GM18519 (cell line): ENCODE results near the gene CTBS.
"Not testable (repeated sequence)": the region's sequence is repeated elsewhere in the genome, so short reads cannot be mapped to it uniquely, and the experiment has no call there.

Experiments used
- ATAC-seq: cut with Tn5 transposase; IDR thresholded peaks from one replicate; pipeline ENCODE4 v1.9.1; 2021; ENCODE audit warnings: mild to moderate bottlenecking, moderate library complexity; ENCODE audit not compliant: unreplicated experiment, low FRiP score

CTBS gene, protein sequence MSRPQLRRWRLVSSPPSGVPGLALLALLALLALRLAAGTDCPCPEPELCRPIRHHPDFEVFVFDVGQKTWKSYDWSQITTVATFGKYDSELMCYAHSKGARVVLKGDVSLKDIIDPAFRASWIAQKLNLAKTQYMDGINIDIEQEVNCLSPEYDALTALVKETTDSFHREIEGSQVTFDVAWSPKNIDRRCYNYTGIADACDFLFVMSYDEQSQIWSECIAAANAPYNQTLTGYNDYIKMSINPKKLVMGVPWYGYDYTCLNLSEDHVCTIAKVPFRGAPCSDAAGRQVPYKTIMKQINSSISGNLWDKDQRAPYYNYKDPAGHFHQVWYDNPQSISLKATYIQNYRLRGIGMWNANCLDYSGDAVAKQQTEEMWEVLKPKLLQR

DNA sequence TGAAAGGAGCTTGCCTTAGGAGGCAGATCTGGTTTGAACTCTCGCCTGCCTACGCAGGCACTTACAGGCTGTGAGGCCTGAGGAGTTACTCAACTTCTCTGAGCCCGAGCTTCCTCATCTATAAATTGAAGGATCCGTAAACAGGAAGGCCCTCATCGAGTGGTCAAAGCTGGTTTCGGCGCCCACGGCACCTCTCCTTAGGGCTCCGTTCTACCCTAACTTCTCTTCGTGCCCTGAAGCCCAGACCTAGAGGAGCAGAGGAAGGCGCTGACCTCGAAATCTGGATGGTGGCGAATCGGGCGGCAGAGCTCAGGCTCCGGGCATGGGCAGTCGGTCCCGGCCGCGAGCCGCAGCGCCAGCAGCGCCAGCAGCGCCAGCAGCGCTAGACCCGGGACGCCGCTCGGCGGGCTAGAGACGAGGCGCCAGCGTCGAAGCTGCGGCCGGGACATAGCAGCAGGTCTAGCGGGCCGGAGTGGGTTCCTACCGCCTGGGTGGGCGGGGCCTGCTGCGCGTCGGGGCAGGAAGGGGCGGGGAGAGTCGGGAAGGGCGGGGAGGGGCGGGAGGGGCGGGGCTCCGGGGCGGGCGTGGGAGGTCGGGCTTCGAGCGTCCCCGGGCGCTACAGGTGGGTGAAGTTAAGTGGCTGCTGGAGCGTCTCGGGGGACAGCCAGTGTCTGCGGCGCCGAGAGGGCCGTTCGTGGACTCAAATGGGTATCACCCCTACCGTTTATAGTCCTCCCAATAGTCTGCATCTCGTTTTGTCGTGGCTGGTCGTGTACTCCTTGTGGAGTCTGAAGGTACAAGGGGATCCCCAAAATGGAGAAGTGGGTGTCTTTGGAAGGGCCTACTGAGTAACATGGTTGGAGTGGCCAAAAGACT, at the start of gene CTBS:
CTBS (minus strand) TSS at position 474 of the 876 bp plus-strand sequence; CDS start at position 449, 25 bp downstream.
- peak; percentile 64 for ATAC-seq

GRCh38 chr1:84621553-84621952, 47.3 kb upstream of the CTBS start:
- ATAC-seq = no peak

DNA sequence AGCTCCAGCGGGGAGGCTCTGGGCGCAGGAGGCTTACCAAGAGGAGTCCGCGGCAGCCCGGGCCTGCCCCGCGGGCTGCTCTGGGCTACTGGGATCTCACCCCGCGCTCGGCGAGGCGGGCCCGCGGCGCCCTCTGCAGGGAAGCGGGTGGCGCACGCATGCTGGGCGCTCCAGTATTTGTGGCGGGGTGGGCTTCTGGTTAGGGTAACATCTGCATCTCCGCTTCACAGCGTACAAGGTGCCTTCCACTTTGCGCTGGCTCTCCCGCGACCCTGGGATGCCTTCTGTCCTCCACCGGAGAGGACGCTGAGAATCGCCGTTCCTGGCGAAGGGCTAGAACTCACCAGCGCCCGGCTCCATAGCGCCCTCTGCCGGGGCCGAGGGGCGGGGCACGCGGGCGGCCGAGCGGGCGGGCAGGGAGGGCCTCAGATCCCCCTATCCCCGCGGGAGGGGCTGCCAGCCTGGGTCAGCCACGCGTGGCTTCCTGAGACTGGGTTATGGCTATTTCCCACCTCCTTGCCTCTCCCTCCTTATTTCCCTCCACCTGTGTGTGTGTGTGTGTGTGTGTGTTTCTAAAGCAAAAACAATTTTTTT, 46.6 kb upstream of the CTBS start:
- ATAC-seq = peak; percentile 81

GRCh38 chr1:84619383-84620102, 45.3 kb upstream of the CTBS start:
- no peak for ATAC-seq

- ATAC-seq = no peak
Observed at GRCh38 chr1:84617349-84617748, 43.1 kb upstream of the CTBS start.

DNA sequence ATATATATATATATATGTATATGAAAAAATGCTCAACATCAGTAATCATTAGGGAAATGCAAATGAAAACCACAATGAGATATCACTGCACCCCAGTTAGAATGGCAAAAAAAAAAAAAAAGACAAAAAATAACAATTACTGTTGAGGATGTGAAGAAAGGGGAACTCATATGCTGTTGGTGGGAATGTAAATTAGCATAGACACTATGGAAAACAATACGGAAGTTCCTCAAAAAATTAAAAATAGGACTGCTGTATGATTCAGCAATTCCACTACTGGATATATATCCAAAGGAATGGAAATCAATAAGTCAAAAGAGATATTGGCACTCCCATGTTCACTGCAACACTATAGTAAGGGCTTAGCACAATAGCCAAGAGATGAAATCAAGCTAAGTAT, 41.5 kb upstream of the CTBS start:
- ATAC-seq = no peak

GRCh38 chr1:84613887-84614286, 39.6 kb upstream of the CTBS start:
- no peak for ATAC-seq

GRCh38 chr1:84613026-84613425, 38.8 kb upstream of the CTBS start:
- no peak for ATAC-seq

GRCh38 chr1:84611796-84612195, 37.6 kb upstream of the CTBS start:
- ATAC-seq = no peak

GRCh38 chr1:84611091-84611490, 36.9 kb upstream of the CTBS start:
- no peak for ATAC-seq

- no peak for ATAC-seq
Observed at GRCh38 chr1:84606977-84607376, 32.7 kb upstream of the CTBS start.

DNA sequence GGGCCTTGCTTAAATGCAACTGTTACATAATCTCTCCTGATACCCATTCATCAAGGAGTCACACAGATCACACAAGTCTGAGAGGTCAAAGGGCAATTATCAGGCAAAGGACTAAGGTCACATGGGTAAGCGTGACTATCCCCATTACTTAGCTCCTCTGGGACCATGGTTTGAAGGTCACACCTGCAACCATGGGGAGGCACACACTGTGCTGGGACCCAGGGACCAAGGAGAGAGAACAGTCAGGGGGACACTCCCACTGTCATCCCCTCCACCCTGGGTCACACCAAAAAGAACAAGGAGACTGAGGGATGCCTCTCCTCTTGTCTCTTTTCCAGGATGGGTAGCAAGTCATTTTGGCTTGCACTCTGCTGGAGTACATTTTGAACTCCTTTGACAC, 30.9 kb upstream of the CTBS start:
- ATAC-seq = no peak

DNA sequence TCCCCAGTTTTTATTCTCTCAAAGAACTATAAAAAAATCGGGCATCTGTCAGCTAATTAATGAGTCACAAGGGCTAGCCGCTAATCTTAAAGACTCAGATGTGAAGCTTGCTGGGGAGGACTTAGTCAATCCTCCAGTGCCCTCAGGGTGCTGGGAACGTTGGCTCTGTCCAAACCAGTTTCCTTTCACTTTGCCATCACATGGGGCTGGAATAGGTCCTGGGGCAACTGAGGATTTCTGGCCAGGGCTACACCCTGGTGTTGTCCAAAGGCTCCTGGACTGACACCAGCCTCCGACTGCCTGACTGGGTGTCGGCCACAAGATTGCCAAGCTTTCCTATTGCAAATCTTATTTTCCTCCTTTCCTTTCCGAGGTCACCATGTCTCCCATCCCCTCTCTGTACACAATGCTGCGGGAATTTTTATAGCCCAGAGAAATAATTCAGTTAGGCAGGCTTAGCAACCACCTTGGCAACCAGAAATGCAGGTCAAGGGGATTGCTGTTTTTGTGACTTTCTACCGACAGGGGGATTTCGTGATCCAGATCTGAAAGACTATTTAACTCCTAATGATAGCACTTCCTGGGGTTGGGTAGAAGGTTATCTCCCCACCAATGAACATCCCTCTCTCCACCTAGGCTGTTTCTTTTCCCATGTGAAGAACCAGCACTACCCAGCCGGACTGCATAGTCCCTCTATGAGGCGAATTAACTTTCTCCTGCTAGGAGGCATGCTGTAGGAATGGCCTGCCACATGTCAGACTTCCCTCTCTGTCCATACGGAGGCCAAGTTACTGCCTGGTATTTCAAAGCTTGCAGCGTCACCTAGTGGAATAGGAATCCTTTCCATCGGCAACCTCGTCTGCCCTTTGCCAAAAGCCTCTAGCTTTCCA, 29.9 kb upstream of the CTBS start:
- no peak for ATAC-seq

DNA sequence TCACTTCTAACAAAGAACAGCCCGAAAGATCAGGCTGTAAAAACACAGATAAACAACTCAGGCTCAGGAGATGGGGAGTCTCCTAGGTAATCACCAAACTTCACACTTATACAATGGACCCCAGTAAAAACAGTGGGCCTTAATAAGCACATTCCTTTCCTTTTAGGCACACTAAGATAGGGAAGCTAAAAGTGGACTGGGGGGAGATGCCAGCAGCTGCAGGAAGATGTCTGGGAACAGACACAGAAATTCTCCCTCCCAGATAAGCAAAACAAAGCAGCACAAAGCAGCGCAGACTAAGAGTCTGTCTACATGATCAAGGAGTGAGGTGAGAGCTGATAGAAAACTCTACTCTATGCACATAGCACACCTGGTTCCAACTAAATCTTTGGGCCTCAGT, 29.0 kb upstream of the CTBS start:
- no peak for ATAC-seq

GRCh38 chr1:84600796-84601195, 26.6 kb upstream of the CTBS start:
- no peak for ATAC-seq

GRCh38 chr1:84598846-84599741, 24.9 kb upstream of the CTBS start:
- ATAC-seq = peak; percentile 82

GRCh38 chr1:84598418-84598817, 24.2 kb upstream of the CTBS start:
- ATAC-seq = no peak

DNA sequence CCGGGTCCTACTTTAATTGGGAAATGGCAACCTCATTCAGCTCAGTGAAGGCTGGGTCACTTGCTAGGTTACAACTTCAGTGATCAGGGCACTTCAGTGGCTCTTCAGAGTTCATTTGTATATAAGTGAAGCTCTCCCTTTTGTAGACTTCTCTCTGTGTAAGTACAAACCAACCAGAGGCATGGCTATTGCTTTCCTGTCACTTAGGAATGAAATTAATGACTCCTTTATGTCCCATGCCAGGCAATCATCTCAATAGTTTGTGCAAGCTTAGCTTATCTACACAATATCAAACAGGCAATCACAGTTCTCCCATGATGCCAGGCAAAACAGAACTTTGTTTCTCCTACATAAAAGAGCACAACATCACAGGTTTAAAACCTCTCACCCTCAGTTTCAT, 22.8 kb upstream of the CTBS start:
- ATAC-seq = no peak

- not testable (repeated sequence) for ATAC-seq
Observed at GRCh38 chr1:84594959-84595358, 20.7 kb upstream of the CTBS start.
